GM18870 (cell line): ENCODE data around the gene PSMD1.

ENCODE experiments used
- ATAC-seq: cut with Tn5 transposase; IDR thresholded peaks from one replicate; pipeline ENCODE4 v1.9.1; 2021; ENCODE audit warnings: moderate library complexity; ENCODE audit not compliant: unreplicated experiment

PSMD1 gene

GRCh38 chr2:231110551-231110950, 53.9 kb downstream of the PSMD1 start:
- no peak for ATAC-seq

- no peak for ATAC-seq
Measured at GRCh38 chr2:231111987-231112386, 55.3 kb downstream of the PSMD1 start.

- no peak for ATAC-seq
Measured at GRCh38 chr2:231113489-231113888, 56.8 kb downstream of the PSMD1 start.

GRCh38 chr2:231115651-231116050, 59.0 kb downstream of the PSMD1 start:
- no peak for ATAC-seq

GRCh38 chr2:231117148-231117547, 60.5 kb downstream of the PSMD1 start:
- no peak for ATAC-seq

GRCh38 chr2:231117922-231118613, 61.4 kb downstream of the PSMD1 start:
- no peak for ATAC-seq

GRCh38 chr2:231118614-231118942, 61.9 kb downstream of the PSMD1 start:
- ATAC-seq = no peak

- ATAC-seq = no peak
Measured at GRCh38 chr2:231123362-231123898, 66.8 kb downstream of the PSMD1 start.

- no peak for ATAC-seq
Measured at GRCh38 chr2:231124838-231125568, 68.3 kb downstream of the PSMD1 start, which contains the start of gene HTR2B. TSS of gene HTR2B (minus strand) at chr2:231125042. CDS start at chr2:231123764, 1,278 bp downstream.

- ATAC-seq = no peak
Measured at GRCh38 chr2:231126123-231126522, 69.5 kb downstream of the PSMD1 start.

- no peak for ATAC-seq
Measured at GRCh38 chr2:231127480-231127879, 70.8 kb downstream of the PSMD1 start.

GRCh38 chr2:231127936-231128335, 71.3 kb downstream of the PSMD1 start:
- ATAC-seq = no peak

GRCh38 chr2:231128541-231128940, 71.9 kb downstream of the PSMD1 start:
- no peak for ATAC-seq

GRCh38 chr2:231129216-231129615, 72.5 kb downstream of the PSMD1 start:
- ATAC-seq = no peak

GRCh38 chr2:231130336-231131056, 73.8 kb downstream of the PSMD1 start:
- no peak for ATAC-seq

- no peak for ATAC-seq
Measured at GRCh38 chr2:231132129-231132528, 75.5 kb downstream of the PSMD1 start.

GRCh38 chr2:231133365-231134099, 76.9 kb downstream of the PSMD1 start:
- no peak for ATAC-seq

- ATAC-seq = no peak
Measured at GRCh38 chr2:231134910-231135655, 78.4 kb downstream of the PSMD1 start.

- no peak for ATAC-seq
Measured at GRCh38 chr2:231138699-231139098, 82.0 kb downstream of the PSMD1 start.

GRCh38 chr2:231139796-231140195, 83.1 kb downstream of the PSMD1 start:
- no peak for ATAC-seq
